Fibroblast of the aortic adventitia (primary cell): ENCODE data around the gene SDSL. TPM values are rescaled to one million over a fixed set of nuclear protein-coding genes. Genes with fewer than 3 reads are reported as not detected.

Source experiments
- DNase-seq: peaks from one replicate; pipeline ENCODE4 v3.0.0-alpha.2; 2010; ENCODE audit warnings: low read depth
- H3K4me3 ChIP-seq: 2 replicates; pipeline ENCODE4 v1.5.1; 2011; ENCODE audit warnings: low read depth, mild to moderate bottlenecking, control low read depth, low read length, moderate library complexity
- CTCF ChIP-seq: IDR thresholded peaks from 2 replicates; pipeline ENCODE4 v1.5.1; 2011; ENCODE audit warnings: mild to moderate bottlenecking, low read length, control low read depth, inconsistent platforms; ENCODE audit not compliant: insufficient read depth
- total RNA-seq: library from RNA; depleted of rRNA; stranded (reverse); fragments of >200 nt; gene quantifications from 2 replicates; pipeline ENCODE4 v1.2.3, GENCODE V29; 2012; ENCODE audit warnings: low replicate concordance

The SDSL gene
- total RNA-seq, 1 donor, result 1.9 TPM

- H3K4me3 ChIP-seq, result no peak overlapping the region
- TF ChIP-seq CTCF, result no peak
- DNase-seq, result no peak
These were observed 34.6 kb downstream of the SDSL start for GRCh38 chr12:113456761-113457160.

GRCh38 chr12:113457185-113457584 is 35.0 kb downstream of the SDSL start:
- TF ChIP-seq CTCF, result no peak
- no peak overlapping the region for H3K4me3 ChIP-seq
- no peak for DNase-seq

- H3K4me3 ChIP-seq, result no peak overlapping the region
- TF ChIP-seq CTCF, result no peak
- no peak for DNase-seq
These were observed 35.5 kb downstream of the SDSL start for GRCh38 chr12:113457710-113458109.

- TF ChIP-seq CTCF, result no peak
- no peak overlapping the region for H3K4me3 ChIP-seq
- DNase-seq, result no peak
These were observed 37.8 kb downstream of the SDSL start for GRCh38 chr12:113459981-113460380.

- TF ChIP-seq CTCF, result peak; percentile 62
- DNase-seq, result no peak
- H3K4me3 ChIP-seq, result no peak overlapping the region
These were observed 39.5 kb downstream of the SDSL start for GRCh38 chr12:113461666-113462065.

- DNase-seq, result peak; percentile 76
- peak overlapping the region; percentile 35 for H3K4me3 ChIP-seq
- peak; percentile 95 for TF ChIP-seq CTCF
These were observed 40.1 kb downstream of the SDSL start for GRCh38 chr12:113462117-113462774.

- DNase-seq, result no peak
These were observed 41.0 kb downstream of the SDSL start for GRCh38 chr12:113462998-113463745.

More at GRCh38 chr12:113462998-113463745, 41.0 kb downstream of the SDSL start:
- no peak for TF ChIP-seq CTCF
- no peak overlapping the region for H3K4me3 ChIP-seq
